HUES64 (cell line): ENCODE measurements around the gene BLCAP.

Experiments
- H3K27ac ChIP-seq: 2 replicates; pipeline ENCODE4 v1.7.0; 2013; ENCODE audit warnings: low read depth, low read length, inconsistent platforms
- H3K27me3 ChIP-seq: 2 replicates; pipeline ENCODE4 v1.6.1; 2013; ENCODE audit warnings: mild to moderate bottlenecking, low read length; ENCODE audit not compliant: insufficient read depth
- H3K36me3 ChIP-seq: 2 replicates; pipeline ENCODE4 v1.6.1; 2013; ENCODE audit warnings: mild to moderate bottlenecking, low read length; ENCODE audit not compliant: insufficient read depth
- H3K4me1 ChIP-seq: 2 replicates; pipeline ENCODE4 v1.6.1; 2013; ENCODE audit warnings: mild to moderate bottlenecking, low read length, moderate library complexity; ENCODE audit not compliant: insufficient read depth
- H3K4me3 ChIP-seq: 2 replicates; pipeline ENCODE4 v1.5.1; 2013; ENCODE audit warnings: mild to moderate bottlenecking, low read length, moderate library complexity
- H3K9ac ChIP-seq: 2 replicates; pipeline ENCODE4 v1.6.1; 2013; ENCODE audit warnings: mild to moderate bottlenecking, low read depth, low read length
- H3K9me3 ChIP-seq: 2 replicates; pipeline ENCODE4 v1.6.1; 2013; ENCODE audit warnings: low read depth, low read length; ENCODE audit not compliant: insufficient read depth
- WGBS: fragments of 150-250, 120-280 bp; methylation state at CpG from one replicate; pipeline ENCODE4 v1.1.7; 2013; ENCODE audit warnings: missing lambda C conversion rate; 5-methylcytosine and 5-hydroxymethylcytosine counted together

Gene BLCAP

DNA sequence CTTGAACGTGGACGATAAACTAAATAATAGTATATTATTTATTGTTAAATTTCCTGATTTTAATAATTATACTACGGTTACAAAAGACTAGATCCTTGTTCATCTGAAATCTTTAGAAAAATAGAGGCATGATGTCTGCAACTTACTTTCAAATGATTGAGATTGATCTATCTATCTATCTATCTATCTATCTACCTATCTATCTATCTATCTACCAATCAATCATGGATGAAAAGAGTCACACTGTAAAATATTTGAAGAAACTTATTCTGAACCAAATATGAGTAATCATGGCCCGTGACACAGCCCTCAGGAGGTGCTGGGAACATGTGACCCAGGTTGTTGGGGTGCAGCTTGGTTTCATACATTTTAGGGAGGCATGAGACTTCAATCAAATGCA is 11.7 kb upstream of the BLCAP start:
- Histone ChIP-seq H3K9ac (no peak overlapping the region), H3K4me1 (no peaks in the 10 kb centered on the region), H3K9me3 (no peaks in the 10 kb centered on the region), H3K27me3 (no peaks in the 10 kb centered on the region), H3K4me3 (no peak overlapping the region), H3K36me3 (no peaks in the 10 kb centered on the region), H3K27ac (no peak overlapping the region)
- WGBS = 92% methylated on average over 1 of the region's 4 CpGs

- H3K9ac ChIP-seq = no peak overlapping the region
- no peaks in the 10 kb centered on the region for H3K9me3 ChIP-seq
- H3K27ac ChIP-seq = no peak overlapping the region
- H3K27me3 ChIP-seq = no peaks in the 10 kb centered on the region
- no peak overlapping the region for H3K4me3 ChIP-seq
- WGBS = 97% methylated on average over 4 of the region's 5 CpGs
- no peaks in the 10 kb centered on the region for H3K4me1 ChIP-seq
- H3K36me3 ChIP-seq = no peaks in the 10 kb centered on the region
Measured at GRCh38 chr20:37538003-37538402, 10.3 kb upstream of the BLCAP start.

- WGBS = 91% methylated on average over 1 of the region's 1 CpG
- no peaks in the 10 kb centered on the region for H3K4me1 ChIP-seq
- no peaks in the 10 kb centered on the region for H3K36me3 ChIP-seq
- no peak overlapping the region for H3K4me3 ChIP-seq
- H3K9me3 ChIP-seq = no peaks in the 10 kb centered on the region
- H3K27ac ChIP-seq = no peak overlapping the region
- no peaks in the 10 kb centered on the region for H3K27me3 ChIP-seq
- H3K9ac ChIP-seq = no peak overlapping the region
Measured at GRCh38 chr20:37537505-37537904, 9.8 kb upstream of the BLCAP start.

DNA sequence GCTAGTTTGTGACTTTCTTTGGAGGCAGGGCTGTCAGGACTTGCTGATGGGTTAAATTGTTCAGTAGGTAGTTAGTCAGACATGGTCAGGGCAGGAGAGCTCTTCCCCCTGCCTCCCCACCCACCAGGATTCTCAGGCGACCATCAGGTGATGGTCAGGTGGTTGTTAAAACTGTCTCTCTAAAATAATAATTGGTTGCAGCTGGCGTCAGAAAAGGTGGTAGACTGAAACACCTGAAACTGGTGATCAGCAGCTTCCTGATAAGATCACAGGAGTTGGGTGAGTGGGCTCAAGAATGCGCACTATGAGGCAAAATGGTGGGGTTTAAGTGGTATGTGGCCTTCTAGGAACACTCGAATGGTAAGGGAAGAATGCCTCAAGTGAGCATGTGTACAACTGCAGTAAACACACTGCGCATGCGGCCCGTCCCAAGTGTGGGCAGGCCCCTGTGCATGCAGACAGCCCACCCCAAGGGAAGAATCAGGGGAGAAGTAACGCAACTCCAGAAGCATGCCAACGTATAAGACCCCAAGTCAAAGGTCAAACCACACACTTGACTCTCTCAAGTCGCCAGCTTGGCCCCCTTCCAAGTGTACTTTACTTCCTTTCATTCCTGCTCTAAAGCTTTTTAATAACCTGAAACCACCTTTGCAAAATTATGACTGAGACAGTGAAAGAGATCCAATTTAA is 7.9 kb upstream of the BLCAP start:
- Histone ChIP-seq H3K4me3 (no peak overlapping the region), H3K9ac (no peak overlapping the region), H3K27me3 (no peaks in the 10 kb centered on the region), H3K9me3 (no peaks in the 10 kb centered on the region), H3K27ac (no peak overlapping the region), H3K36me3 (no peaks in the 10 kb centered on the region), H3K4me1 (no peaks in the 10 kb centered on the region)
- 95% methylated on average over 10 of the region's 10 CpGs for WGBS

GRCh38 chr20:37534401-37535157 is 6.9 kb upstream of the BLCAP start:
- Histone ChIP-seq H3K4me3 (no peak overlapping the region), H3K4me1 (no peaks in the 10 kb centered on the region), H3K9ac (no peak overlapping the region), H3K27ac (no peak overlapping the region), H3K36me3 (no peaks in the 10 kb centered on the region), H3K9me3 (no peaks in the 10 kb centered on the region), H3K27me3 (no peaks in the 10 kb centered on the region)
- WGBS = 81% methylated on average over 6 of the region's 6 CpGs

GRCh38 chr20:37533154-37533715 is 5.6 kb upstream of the BLCAP start:
- no peaks in the 10 kb centered on the region for H3K36me3 ChIP-seq
- no peak overlapping the region for H3K4me3 ChIP-seq
- WGBS = 70% methylated on average over 2 of the region's 2 CpGs

GRCh38 chr20:37531856-37532255 is 4.2 kb upstream of the BLCAP start:
- H3K4me3 ChIP-seq = no peak overlapping the region
- H3K27ac ChIP-seq = no peak overlapping the region
- H3K36me3 ChIP-seq = no peaks in the 10 kb centered on the region
- 92% methylated on average over 3 of the region's 3 CpGs for WGBS
- H3K27me3 ChIP-seq = no peaks in the 10 kb centered on the region
- H3K9me3 ChIP-seq = no peaks in the 10 kb centered on the region
- no peak overlapping the region for H3K9ac ChIP-seq
- H3K4me1 ChIP-seq = peaks cover 8% of the 10 kb centered on the region; the same call in 1 of the 2 replicates

More at GRCh38 chr20:37533154-37533715, 5.6 kb upstream of the BLCAP start:
- Histone ChIP-seq H3K4me1 (peaks cover 8% of the 10 kb centered on the region; the same call in 1 of the 2 replicates), H3K27ac (no peak overlapping the region), H3K9me3 (no peaks in the 10 kb centered on the region), H3K27me3 (no peaks in the 10 kb centered on the region), H3K9ac (no peak overlapping the region)

DNA sequence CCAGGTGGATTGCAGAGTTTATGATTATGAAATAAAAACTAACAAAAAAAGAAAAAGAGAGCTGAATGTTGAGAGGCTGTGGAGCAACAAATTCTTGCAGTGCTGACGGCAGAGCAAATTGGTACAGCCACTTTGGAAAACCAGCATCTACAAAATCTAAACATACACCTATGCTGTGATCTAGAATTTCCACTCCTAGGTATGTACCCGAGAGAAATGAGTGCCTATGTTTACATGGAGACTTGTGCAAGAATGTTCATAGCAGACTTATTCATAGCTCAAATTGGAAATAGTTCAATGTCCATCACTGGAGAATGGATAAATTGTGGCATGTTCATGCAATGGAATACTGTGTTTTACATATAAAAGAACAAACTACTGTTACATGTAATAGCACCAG is 3.0 kb upstream of the BLCAP start:
- Histone ChIP-seq H3K27ac (no peak overlapping the region), H3K4me1 (peaks cover 14% of the 10 kb centered on the region), H3K4me3 (no peak overlapping the region), H3K36me3 (no peaks in the 10 kb centered on the region), H3K9me3 (no peaks in the 10 kb centered on the region), H3K9ac (no peak overlapping the region), H3K27me3 (no peaks in the 10 kb centered on the region)
- 83% methylated on average over 2 of the region's 2 CpGs for WGBS

- no peak overlapping the region for H3K4me3 ChIP-seq
- peaks cover 20% of the 10 kb centered on the region for H3K4me1 ChIP-seq
- no peaks in the 10 kb centered on the region for H3K27me3 ChIP-seq
- H3K27ac ChIP-seq = no peak overlapping the region
- H3K9ac ChIP-seq = no peak overlapping the region
- H3K36me3 ChIP-seq = no peaks in the 10 kb centered on the region
- WGBS = 92% methylated on average over 10 of the region's 10 CpGs
- no peaks in the 10 kb centered on the region for H3K9me3 ChIP-seq
Measured at GRCh38 chr20:37529968-37530600, 2.4 kb upstream of the BLCAP start.

DNA sequence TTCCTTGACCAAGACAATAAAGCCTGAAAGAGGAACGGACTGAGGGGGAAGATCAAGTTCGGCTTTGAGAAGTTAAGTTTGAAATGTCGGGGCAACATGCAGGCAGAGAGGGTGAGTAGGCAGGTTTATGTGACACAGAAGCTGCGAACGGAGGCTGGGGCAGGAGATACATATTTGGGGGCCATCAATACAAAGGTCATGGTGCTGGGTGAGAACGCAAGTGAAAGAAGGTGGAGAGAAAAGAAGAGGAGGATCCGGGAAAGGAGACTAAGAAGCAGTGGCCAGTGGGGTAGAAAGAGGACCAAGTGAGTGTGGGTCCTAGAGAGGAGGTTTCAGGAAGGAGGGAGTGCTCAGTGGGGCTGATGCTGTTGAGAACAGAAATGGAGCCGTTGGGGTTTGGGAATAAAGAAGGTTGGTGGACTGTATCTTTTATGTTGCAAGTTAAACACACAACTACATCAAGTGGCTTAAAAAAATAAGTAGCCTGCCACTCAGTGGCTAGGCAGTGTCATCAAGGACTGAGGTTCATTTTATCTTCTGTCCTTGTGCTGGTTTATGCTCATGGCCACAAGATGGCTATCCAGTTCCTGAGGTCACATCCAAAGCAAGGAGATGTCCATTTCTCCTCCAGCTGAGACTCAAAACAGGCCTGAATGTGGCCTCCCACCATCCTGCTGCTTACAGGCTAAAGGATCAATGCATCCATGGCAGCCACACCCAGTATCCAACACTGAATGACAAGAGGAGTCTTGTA is 1.7 kb upstream of the BLCAP start:
- H3K4me1 ChIP-seq = peaks cover 27% of the 10 kb centered on the region
- no peaks in the 10 kb centered on the region for H3K9me3 ChIP-seq
- WGBS = 80% methylated on average over 7 of the region's 8 CpGs
- H3K9ac ChIP-seq = no peak overlapping the region
- no peaks in the 10 kb centered on the region for H3K27me3 ChIP-seq
- no peaks in the 10 kb centered on the region for H3K36me3 ChIP-seq
- no peak overlapping the region; the same call in 1 of the 2 replicates for H3K4me3 ChIP-seq
- H3K27ac ChIP-seq = no peak overlapping the region
